HEK293 (cell line): ENCODE measurements around the gene MUC4.

Source experiments
- CTCF ChIA-PET: fragments of 350-600 bp; formaldehyde crosslinking; extraction: SDS; loops from one replicate; lab custom pipeline; 2021; ENCODE audit warnings: antibody characterized with exemption; lab: Yijun Ruan, JAX
- POLR2A ChIA-PET: fragments of 300-600 bp; formaldehyde crosslinking; extraction: SDS; loops from one replicate; lab custom pipeline; 2020; ENCODE audit warnings: antibody characterized with exemption, inconsistent platforms; lab: Yijun Ruan, JAX
- H3K27ac ChIP-seq: fragments of 200-500 bp; sonication (Bioruptor generic); 2 replicates; pipeline ENCODE4 v1.5.1; 2014; ENCODE audit warnings: low read depth, low read length, control low read depth, inconsistent platforms; ENCODE audit errors: extremely low read depth
- H3K36me3 ChIP-seq, 2 experiments: fragments of 200-500 bp in 1 of 2; sonication (Bioruptor generic) in 1 of 2; 1 replicate in 1 of 2; 2 replicates in 1 of 2; pipeline ENCODE4 v1.5.1; 2014 to 2017; ENCODE audit warnings: inconsistent platforms in 2 of 2, low read length in 2 of 2; ENCODE audit not compliant: control insufficient read depth in 2 of 2, insufficient read depth in 1 of 2
- H3K4me1 ChIP-seq: fragments of 200-500 bp; sonication (Bioruptor generic); 2 replicates; pipeline ENCODE4 v1.5.1; 2014; ENCODE audit warnings: mild to moderate bottlenecking, low read length, inconsistent platforms; ENCODE audit not compliant: control insufficient read depth, insufficient read depth
- H3K4me3 ChIP-seq: 2 replicates; pipeline ENCODE4 v1.5.1; 2011; ENCODE audit warnings: low read depth, mild to moderate bottlenecking, control low read depth, low read length, moderate library complexity
- H3K9me3 ChIP-seq: fragments of 200-500 bp; sonication (Bioruptor generic); 2 replicates; pipeline ENCODE4 v1.5.1; 2014; ENCODE audit warnings: low read depth, low read length, inconsistent platforms; ENCODE audit not compliant: control insufficient read depth, insufficient read depth
- FEZF1 ChIP-seq: fragments of 450-650 bp; formaldehyde crosslinking; IDR thresholded peaks from 2 replicates; pipeline ENCODE4 v1.5.1; 2016; ENCODE audit warnings: missing biosample characterization, missing genetic modification characterization
- GFI1B ChIP-seq: fragments of 450-650 bp; formaldehyde crosslinking; IDR thresholded peaks from 2 replicates; pipeline ENCODE4 v1.5.1; 2016; ENCODE audit warnings: missing biosample characterization, missing genetic modification characterization
- GLIS1 ChIP-seq: fragments of 450-650 bp; formaldehyde crosslinking; IDR thresholded peaks from 2 replicates; pipeline ENCODE4 v1.5.1; 2016; ENCODE audit warnings: missing biosample characterization, missing genetic modification characterization
- KLF16 ChIP-seq: fragments of 450-650 bp; formaldehyde crosslinking; IDR thresholded peaks from 2 replicates; pipeline ENCODE4 v1.5.1; 2017; ENCODE audit warnings: missing biosample characterization, missing genetic modification characterization
- MZF1 ChIP-seq: fragments of 450-650 bp; formaldehyde crosslinking; IDR thresholded peaks from 2 replicates; pipeline ENCODE4 v1.5.1; 2017; ENCODE audit warnings: missing biosample characterization, missing genetic modification characterization, borderline replicate concordance
- OSR2 ChIP-seq: fragments of 450-650 bp; formaldehyde crosslinking; IDR thresholded peaks from 2 replicates; pipeline ENCODE4 v1.5.1; 2016; ENCODE audit warnings: missing biosample characterization, missing genetic modification characterization
- ZFP3 ChIP-seq: fragments of 450-650 bp; formaldehyde crosslinking; IDR thresholded peaks from 2 replicates; pipeline ENCODE4 v1.5.1; 2016; ENCODE audit warnings: low read depth, missing biosample characterization, missing genetic modification characterization
- ZNF19 ChIP-seq: fragments of 450-650 bp; formaldehyde crosslinking; IDR thresholded peaks from 2 replicates; pipeline ENCODE4; 2016; ENCODE audit warnings: missing biosample characterization, missing genetic modification characterization, low read depth
- ZNF214 ChIP-seq: fragments of 450-650 bp; formaldehyde crosslinking; IDR thresholded peaks from 2 replicates; pipeline ENCODE4 v1.5.1; 2017; ENCODE audit warnings: missing biosample characterization, mild to moderate bottlenecking, missing genetic modification characterization, borderline replicate concordance
- ZNF292 ChIP-seq: fragments of 450-650 bp; formaldehyde crosslinking; IDR thresholded peaks from 2 replicates; pipeline ENCODE4 v1.5.1; 2016; ENCODE audit warnings: low read depth, missing biosample characterization, missing genetic modification characterization, borderline replicate concordance
- ZNF302 ChIP-seq: fragments of 450-650 bp; formaldehyde crosslinking; IDR thresholded peaks from 2 replicates; pipeline ENCODE4 v1.5.1; 2016; ENCODE audit warnings: missing biosample characterization, missing genetic modification characterization, low read depth
- ZNF426 ChIP-seq: fragments of 450-650 bp; formaldehyde crosslinking; IDR thresholded peaks from 2 replicates; pipeline ENCODE4 v1.5.1; 2017; ENCODE audit warnings: missing biosample characterization, missing genetic modification characterization, mild to moderate bottlenecking, inconsistent platforms, moderate library complexity
- ZNF514 ChIP-seq: fragments of 450-650 bp; formaldehyde crosslinking; IDR thresholded peaks from 2 replicates; pipeline ENCODE4 v1.5.1; 2016; ENCODE audit warnings: missing biosample characterization, missing genetic modification characterization
- ZNF558 ChIP-seq: fragments of 450-650 bp; formaldehyde crosslinking; IDR thresholded peaks from 2 replicates; pipeline ENCODE4 v1.5.1; 2016; ENCODE audit warnings: missing biosample characterization, missing genetic modification characterization
- ZNF621 ChIP-seq: fragments of 450-650 bp; formaldehyde crosslinking; IDR thresholded peaks from 2 replicates; pipeline ENCODE4 v1.5.1; 2017; ENCODE audit warnings: missing biosample characterization, missing genetic modification characterization
- ZNF843 ChIP-seq: fragments of 450-650 bp; formaldehyde crosslinking; IDR thresholded peaks from 2 replicates; pipeline ENCODE4 v1.5.1; 2016; ENCODE audit warnings: missing biosample characterization, missing genetic modification characterization
- ZSCAN30 ChIP-seq: fragments of 450-650 bp; IDR thresholded peaks from 2 replicates; pipeline ENCODE4 v1.5.1; 2018; ENCODE audit warnings: missing biosample characterization, mild to moderate bottlenecking, missing genetic modification characterization, moderate library complexity
- TF ChIP-seq, protein P1 (sequence below): fragments of 450-650 bp; formaldehyde crosslinking; IDR thresholded peaks from 2 replicates; pipeline ENCODE4 v1.5.1; 2016; ENCODE audit warnings: missing biosample characterization, missing genetic modification characterization
- TF ChIP-seq, protein P2 (sequence below): fragments of 450-650 bp; formaldehyde crosslinking; IDR thresholded peaks from 2 replicates; pipeline ENCODE4 v1.5.1; 2016; ENCODE audit warnings: missing biosample characterization, missing genetic modification characterization
- TF ChIP-seq, protein P3 (sequence below): fragments of 450-650 bp; formaldehyde crosslinking; conservative IDR thresholded peaks from 2 replicates; pipeline ENCODE4 v1.5.1; 2016; ENCODE audit warnings: low read depth, missing biosample characterization, missing genetic modification characterization
- TF ChIP-seq, protein P4 (sequence below): fragments of 450-650 bp; formaldehyde crosslinking; IDR thresholded peaks from 2 replicates; pipeline ENCODE4 v1.5.1; 2016; ENCODE audit warnings: missing biosample characterization, missing genetic modification characterization
- TF ChIP-seq, protein P5 (sequence below): fragments of 450-650 bp; formaldehyde crosslinking; IDR thresholded peaks from 2 replicates; pipeline ENCODE4 v1.5.1; 2016; ENCODE audit warnings: missing biosample characterization, missing genetic modification characterization

The MUC4 gene

DNA sequence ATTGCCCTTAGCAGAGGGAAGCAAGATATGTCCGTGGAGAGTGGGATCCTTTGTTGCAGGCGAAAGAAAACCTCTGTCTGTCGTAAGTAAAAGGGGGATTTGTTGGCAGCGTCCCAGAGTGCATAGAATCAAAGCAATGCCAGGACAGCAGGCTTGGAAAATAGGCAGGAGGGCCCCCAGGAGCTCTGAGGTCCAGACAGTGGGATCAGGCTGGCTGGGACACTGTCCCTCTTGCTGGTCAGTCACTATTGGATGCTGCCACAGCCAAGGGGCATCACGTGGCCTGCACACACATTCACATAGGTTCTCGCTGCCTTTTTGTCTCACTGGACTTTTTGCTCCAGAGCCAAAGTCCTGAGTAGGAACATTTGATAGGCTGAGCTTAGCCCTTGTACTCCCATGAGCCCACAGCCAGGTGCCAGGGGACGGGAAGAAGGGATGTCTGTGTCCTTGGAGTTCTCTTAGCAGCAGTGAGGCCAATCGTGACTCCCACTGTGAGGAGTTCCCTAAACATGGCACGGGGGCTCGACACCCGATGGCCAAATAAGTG, 80.3 kb downstream of the MUC4 start:
- H3K27ac ChIP-seq: no peak overlapping the region
- TF ChIP-seq KLF16: no peak
- no peak for TF ChIP-seq ZNF302
- no peak for TF ChIP-seq ZFP3 (tag by site-specific recombination)
- no peak for TF ChIP-seq ZNF214 (tag by site-specific recombination)
- no peak for TF ChIP-seq OSR2 (tag by site-specific recombination)
- TF ChIP-seq, protein P1, sequence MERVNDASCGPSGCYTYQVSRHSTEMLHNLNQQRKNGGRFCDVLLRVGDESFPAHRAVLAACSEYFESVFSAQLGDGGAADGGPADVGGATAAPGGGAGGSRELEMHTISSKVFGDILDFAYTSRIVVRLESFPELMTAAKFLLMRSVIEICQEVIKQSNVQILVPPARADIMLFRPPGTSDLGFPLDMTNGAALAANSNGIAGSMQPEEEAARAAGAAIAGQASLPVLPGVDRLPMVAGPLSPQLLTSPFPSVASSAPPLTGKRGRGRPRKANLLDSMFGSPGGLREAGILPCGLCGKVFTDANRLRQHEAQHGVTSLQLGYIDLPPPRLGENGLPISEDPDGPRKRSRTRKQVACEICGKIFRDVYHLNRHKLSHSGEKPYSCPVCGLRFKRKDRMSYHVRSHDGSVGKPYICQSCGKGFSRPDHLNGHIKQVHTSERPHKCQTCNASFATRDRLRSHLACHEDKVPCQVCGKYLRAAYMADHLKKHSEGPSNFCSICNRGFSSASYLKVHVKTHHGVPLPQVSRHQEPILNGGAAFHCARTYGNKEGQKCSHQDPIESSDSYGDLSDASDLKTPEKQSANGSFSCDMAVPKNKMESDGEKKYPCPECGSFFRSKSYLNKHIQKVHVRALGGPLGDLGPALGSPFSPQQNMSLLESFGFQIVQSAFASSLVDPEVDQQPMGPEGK (tag by site-specific recombination): no peak
- TF ChIP-seq, protein P2, sequence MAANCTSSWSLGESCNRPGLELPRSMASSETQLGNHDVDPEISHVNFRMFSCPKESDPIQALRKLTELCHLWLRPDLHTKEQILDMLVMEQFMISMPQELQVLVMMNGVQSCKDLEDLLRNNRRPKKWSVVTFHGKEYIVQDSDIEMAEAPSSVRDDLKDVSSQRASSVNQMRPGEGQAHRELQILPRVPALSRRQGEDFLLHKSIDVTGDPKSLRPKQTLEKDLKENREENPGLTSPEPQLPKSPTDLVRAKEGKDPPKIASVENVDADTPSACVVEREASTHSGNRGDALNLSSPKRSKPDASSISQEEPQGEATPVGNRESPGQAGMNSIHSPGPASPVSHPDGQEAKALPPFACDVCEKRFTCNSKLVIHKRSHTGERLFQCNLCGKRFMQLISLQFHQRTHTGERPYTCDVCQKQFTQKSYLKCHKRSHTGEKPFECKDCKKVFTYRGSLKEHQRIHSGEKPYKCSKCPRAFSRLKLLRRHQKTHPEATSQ (tag by site-specific recombination): no peak
- TF ChIP-seq ZNF19 (tag by site-specific recombination): no peak
- no peak for TF ChIP-seq ZNF514
- TF ChIP-seq, protein P3, sequence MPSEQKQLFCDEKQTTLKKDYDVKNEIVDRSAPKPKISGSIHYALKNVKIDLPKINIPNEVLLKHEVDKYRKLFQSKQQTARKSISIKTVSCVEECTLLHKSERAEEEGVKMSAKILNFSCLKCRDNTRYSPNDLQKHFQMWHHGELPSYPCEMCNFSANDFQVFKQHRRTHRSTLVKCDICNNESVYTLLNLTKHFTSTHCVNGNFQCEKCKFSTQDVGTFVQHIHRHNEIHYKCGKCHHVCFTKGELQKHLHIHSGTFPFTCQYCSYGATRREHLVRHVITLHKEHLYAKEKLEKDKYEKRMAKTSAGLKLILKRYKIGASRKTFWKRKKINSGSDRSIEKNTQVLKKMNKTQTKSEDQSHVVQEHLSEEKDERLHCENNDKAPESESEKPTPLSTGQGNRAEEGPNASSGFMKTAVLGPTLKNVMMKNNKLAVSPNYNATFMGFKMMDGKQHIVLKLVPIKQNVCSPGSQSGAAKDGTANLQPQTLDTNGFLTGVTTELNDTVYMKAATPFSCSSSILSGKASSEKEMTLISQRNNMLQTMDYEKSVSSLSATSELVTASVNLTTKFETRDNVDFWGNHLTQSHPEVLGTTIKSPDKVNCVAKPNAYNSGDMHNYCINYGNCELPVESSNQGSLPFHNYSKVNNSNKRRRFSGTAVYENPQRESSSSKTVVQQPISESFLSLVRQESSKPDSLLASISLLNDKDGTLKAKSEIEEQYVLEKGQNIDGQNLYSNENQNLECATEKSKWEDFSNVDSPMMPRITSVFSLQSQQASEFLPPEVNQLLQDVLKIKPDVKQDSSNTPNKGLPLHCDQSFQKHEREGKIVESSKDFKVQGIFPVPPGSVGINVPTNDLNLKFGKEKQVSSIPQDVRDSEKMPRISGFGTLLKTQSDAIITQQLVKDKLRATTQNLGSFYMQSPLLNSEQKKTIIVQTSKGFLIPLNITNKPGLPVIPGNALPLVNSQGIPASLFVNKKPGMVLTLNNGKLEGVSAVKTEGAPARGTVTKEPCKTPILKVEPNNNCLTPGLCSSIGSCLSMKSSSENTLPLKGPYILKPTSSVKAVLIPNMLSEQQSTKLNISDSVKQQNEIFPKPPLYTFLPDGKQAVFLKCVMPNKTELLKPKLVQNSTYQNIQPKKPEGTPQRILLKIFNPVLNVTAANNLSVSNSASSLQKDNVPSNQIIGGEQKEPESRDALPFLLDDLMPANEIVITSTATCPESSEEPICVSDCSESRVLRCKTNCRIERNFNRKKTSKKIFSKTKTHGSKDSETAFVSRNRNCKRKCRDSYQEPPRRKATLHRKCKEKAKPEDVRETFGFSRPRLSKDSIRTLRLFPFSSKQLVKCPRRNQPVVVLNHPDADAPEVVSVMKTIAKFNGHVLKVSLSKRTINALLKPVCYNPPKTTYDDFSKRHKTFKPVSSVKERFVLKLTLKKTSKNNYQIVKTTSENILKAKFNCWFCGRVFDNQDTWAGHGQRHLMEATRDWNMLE (tag by site-specific recombination): no peak
- TF ChIP-seq, protein P4, sequence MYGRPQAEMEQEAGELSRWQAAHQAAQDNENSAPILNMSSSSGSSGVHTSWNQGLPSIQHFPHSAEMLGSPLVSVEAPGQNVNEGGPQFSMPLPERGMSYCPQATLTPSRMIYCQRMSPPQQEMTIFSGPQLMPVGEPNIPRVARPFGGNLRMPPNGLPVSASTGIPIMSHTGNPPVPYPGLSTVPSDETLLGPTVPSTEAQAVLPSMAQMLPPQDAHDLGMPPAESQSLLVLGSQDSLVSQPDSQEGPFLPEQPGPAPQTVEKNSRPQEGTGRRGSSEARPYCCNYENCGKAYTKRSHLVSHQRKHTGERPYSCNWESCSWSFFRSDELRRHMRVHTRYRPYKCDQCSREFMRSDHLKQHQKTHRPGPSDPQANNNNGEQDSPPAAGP (tag by site-specific recombination): no peak
- TF ChIP-seq GLIS1 (tag by site-specific recombination): no peak
- TF ChIP-seq, all 188 proteins: peak for 0
- no peaks in the 10 kb centered on the region for H3K36me3 ChIP-seq
- ChIA-PET CTCF (no interaction called here), POLR2A (no interaction called here)
- no peaks in the 10 kb centered on the region for H3K9me3 ChIP-seq
- H3K4me1 ChIP-seq: no peaks in the 10 kb centered on the region
- no peak overlapping the region for H3K4me3 ChIP-seq

DNA sequence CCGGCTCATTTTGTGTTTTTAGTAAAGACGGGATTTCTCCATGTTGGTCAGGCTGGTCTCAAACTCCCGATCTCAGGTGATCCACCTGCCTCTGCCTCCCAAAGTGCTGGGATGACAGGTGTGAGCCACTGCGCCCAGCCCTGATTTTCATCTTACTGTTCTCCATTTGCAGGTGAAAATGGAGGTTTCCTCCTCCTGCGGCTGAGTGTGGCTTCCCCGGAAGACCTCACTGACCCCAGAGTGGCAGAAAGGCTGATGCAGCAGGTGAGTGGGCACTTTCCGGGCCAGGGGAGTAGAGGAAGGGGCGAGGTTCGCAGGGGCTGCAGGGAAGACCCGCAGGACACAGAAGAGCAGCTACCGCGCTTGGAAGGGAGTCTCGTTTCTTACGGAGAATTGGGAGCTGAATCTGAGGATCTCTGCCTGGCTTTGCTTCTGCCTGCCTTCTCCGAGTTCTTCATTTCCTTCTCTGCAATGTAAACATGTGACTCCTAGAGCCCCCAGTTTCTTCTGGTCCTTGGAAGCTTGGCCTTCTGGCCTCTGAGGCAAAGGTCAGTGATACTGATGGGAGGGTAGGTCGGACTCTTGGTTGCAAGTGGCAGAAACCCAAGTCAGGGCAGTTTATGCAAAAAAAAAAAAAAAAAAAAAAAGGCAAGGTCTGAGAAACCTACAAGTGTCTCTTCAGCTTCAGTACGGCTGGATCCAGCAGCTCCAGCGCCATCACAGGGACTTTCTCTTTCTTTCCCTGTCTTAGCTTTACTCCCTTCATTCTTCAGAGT, 82.1 kb downstream of the MUC4 start:
- H3K36me3 ChIP-seq: no peaks in the 10 kb centered on the region
- H3K4me1 ChIP-seq: no peaks in the 10 kb centered on the region
- no peaks in the 10 kb centered on the region for H3K9me3 ChIP-seq
- no peak overlapping the region for H3K4me3 ChIP-seq
- ChIA-PET CTCF (no interaction called here), POLR2A (no interaction called here)
- no peak overlapping the region for H3K27ac ChIP-seq
- TF ChIP-seq ZNF843 (no peak), MZF1 (tag by site-specific recombination) (no peak), ZNF621 (tag by site-specific recombination) (no peak), ZNF426 (tag by site-specific recombination) (no peak), ZNF558 (tag by site-specific recombination) (no peak), FEZF1 (no peak), ZNF292 (tag by site-specific recombination) (no peak), GFI1B (tag by site-specific recombination) (no peak), ZSCAN30 (tag by site-specific recombination) (no peak)
- TF ChIP-seq, protein P5, sequence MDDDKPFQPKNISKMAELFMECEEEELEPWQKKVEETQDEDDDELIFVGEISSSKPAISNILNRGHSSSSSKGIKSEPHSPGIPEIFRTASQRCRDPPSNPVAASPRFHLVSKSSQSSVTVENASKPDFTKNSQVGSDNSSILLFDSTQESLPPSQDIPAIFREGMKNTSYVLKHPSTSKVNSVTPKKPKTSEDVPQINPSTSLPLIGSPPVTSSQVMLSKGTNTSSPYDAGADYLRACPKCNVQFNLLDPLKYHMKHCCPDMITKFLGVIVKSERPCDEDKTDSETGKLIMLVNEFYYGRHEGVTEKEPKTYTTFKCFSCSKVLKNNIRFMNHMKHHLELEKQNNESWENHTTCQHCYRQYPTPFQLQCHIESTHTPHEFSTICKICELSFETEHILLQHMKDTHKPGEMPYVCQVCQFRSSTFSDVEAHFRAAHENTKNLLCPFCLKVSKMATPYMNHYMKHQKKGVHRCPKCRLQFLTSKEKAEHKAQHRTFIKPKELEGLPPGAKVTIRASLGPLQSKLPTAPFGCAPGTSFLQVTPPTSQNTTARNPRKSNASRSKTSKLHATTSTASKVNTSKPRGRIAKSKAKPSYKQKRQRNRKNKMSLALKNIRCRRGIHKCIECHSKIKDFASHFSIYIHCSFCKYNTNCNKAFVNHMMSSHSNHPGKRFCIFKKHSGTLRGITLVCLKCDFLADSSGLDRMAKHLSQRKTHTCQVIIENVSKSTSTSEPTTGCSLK (tag by site-specific recombination): no peak
